Tibial nerve (tissue), 4 donors: ENCODE results near the gene GFPT2. TPM values are rescaled to one million over a fixed set of nuclear protein-coding genes. Genes with fewer than 3 reads are reported as not detected.

Experiments used
- DNase-seq, 2 donors: peaks; one replicate each; pipeline ENCODE4 v3.0.0-alpha.2; 2019; ENCODE audit warnings: low spot score in 2 of 2
- H3K27ac ChIP-seq, 4 donors: fragments of 200-600 bp; sonication (generic) in 3 of 4; one replicate each; pipeline ENCODE4 v1.5.1; 2017 to 2019; ENCODE audit warnings: mild to moderate bottlenecking in 1 of 4
- H3K27me3 ChIP-seq, 2 donors: fragments of 200-600 bp; sonication (generic) in 1 of 2; one replicate each; pipeline versions ENCODE4 v1.5.1 to v1.6.0; 2017 to 2019
- H3K36me3 ChIP-seq, 3 donors: fragments of 200-600 bp; sonication (generic); one replicate each; pipeline ENCODE4 v1.5.1; 2018 to 2019
- H3K4me1 ChIP-seq, 4 donors: fragments of 200-600 bp; sonication (generic) in 3 of 4; one replicate each; pipeline ENCODE4 v1.5.1; 2017 to 2019
- H3K4me3 ChIP-seq, 4 donors: fragments of 200-600 bp; sonication (generic) in 3 of 4; one replicate each; pipeline ENCODE4 v1.5.1; 2017 to 2019; ENCODE audit warnings: mild to moderate bottlenecking in 1 of 4, moderate library complexity in 1 of 4
- H3K9me3 ChIP-seq, 4 donors: fragments of 200-600 bp; sonication (generic) in 3 of 4; one replicate each; pipeline ENCODE4 v1.5.1; 2017 to 2019
- CTCF ChIP-seq, 5 experiments: fragments of 200-600 bp in 3 of 5; fragments of 450-650 bp in 2 of 5; sonication (generic) in 3 of 5; IDR thresholded peaks; one replicate each; pipeline ENCODE4 v1.5.1; 2016 to 2019; ENCODE audit warnings: antibody characterized with exemption in 5 of 5, mild to moderate bottlenecking in 3 of 5, moderate library complexity in 2 of 5
- EP300 ChIP-seq, 2 donors: sonication (generic); formaldehyde crosslinking; IDR thresholded peaks; one replicate each; pipeline ENCODE4 v1.6.1; 2017; ENCODE audit warnings: antibody characterized with exemption in 2 of 2, mild to moderate bottlenecking in 1 of 2
- POLR2A ChIP-seq, 2 donors: fragments of 450-650 bp; IDR thresholded peaks; one replicate each; pipeline ENCODE4 v1.6.1; 2017; ENCODE audit warnings: antibody characterized with exemption in 2 of 2, mild to moderate bottlenecking in 2 of 2, moderate library complexity in 2 of 2
- WGBS, 2 donors: methylation state at CpG; one replicate each; pipeline ENCODE4 v1.1.5; 2018; 5-methylcytosine and 5-hydroxymethylcytosine counted together
- total RNA-seq, 4 donors: library from RNA; depleted of rRNA; stranded (reverse); fragments of >200 nt; gene quantifications; one replicate each; pipeline ENCODE4 v1.1.0, GENCODE V29; 2016

GFPT2 gene
- total RNA-seq, 4 donors from 2014 or later, result 36.1 to 64.5 (median 49.2) TPM

- H3K4me3 ChIP-seq, result no peak overlapping the region
- peaks cover 0 to 10% (median 2%) of the 10 kb centered on the region in 4 donors for H3K4me1 ChIP-seq
- no peak for TF ChIP-seq POLR2A (IDR thresholded peaks at IDR 0.05)
- no peak for TF ChIP-seq CTCF (IDR thresholded peaks at IDR 0.05)
- TF ChIP-seq EP300 (IDR thresholded peaks at IDR 0.05), result no peak
- no peak for DNase-seq
- peaks cover 0 to 4% (median 0%) of the 10 kb centered on the region in 4 donors for H3K9me3 ChIP-seq
- peaks cover 0 to 6% of the 10 kb centered on the region in 2 donors for H3K27me3 ChIP-seq
- 75 to 84% methylated on average over 6 of the region's 6 CpGs for WGBS, 2 donors
- H3K36me3 ChIP-seq, result no peaks in the 10 kb centered on the region
- H3K27ac ChIP-seq, result no peak overlapping the region
These were observed 5.6 kb upstream of the GFPT2 start for GRCh38 chr5:180358694-180359093.

- TF ChIP-seq POLR2A (IDR thresholded peaks at IDR 0.05) (no peak), CTCF (IDR thresholded peaks at IDR 0.05) (no peak), EP300 (IDR thresholded peaks at IDR 0.05) (no peak)
- peaks cover 0 to 14% (median 4%) of the 10 kb centered on the region in 4 donors for H3K4me1 ChIP-seq
- H3K9me3 ChIP-seq, result peaks cover 0 to 4% (median 0%) of the 10 kb centered on the region in 4 donors
- no peak overlapping the region for H3K27ac ChIP-seq
- H3K4me3 ChIP-seq, result no peak overlapping the region
- H3K27me3 ChIP-seq, result peaks cover 0 to 6% of the 10 kb centered on the region in 2 donors
- no peaks in the 10 kb centered on the region for H3K36me3 ChIP-seq
- WGBS, 2 donors, result 88 to 92% methylated on average over 6 of the region's 6 CpGs
- DNase-seq, result no peak
These were observed 5.0 kb upstream of the GFPT2 start for GRCh38 chr5:180358179-180358578.

GRCh38 chr5:180354966-180355365 lies 1.8 kb upstream of the GFPT2 start:
- no peak overlapping the region for H3K4me3 ChIP-seq
- H3K9me3 ChIP-seq, result peaks cover 0 to 4% (median 0%) of the 10 kb centered on the region in 4 donors
- H3K4me1 ChIP-seq, result peaks cover 0 to 41% (median 4%) of the 10 kb centered on the region in 4 donors
- peaks cover 0 to 6% of the 10 kb centered on the region in 2 donors for H3K27me3 ChIP-seq
- H3K27ac ChIP-seq, result no peak overlapping the region
- 83 to 97% methylated on average over 4 to 5 of the region's 5 CpGs for WGBS, 2 donors
- TF ChIP-seq CTCF (IDR thresholded peaks at IDR 0.05) (no peak), EP300 (IDR thresholded peaks at IDR 0.05) (no peak), POLR2A (IDR thresholded peaks at IDR 0.05) (no peak)
- H3K36me3 ChIP-seq, result no peaks in the 10 kb centered on the region
- DNase-seq, result no peak

GRCh38 chr5:180353980-180354452 lies 880 bp upstream of the GFPT2 start:
- no peak for TF ChIP-seq EP300 (IDR thresholded peaks at IDR 0.05)
- TF ChIP-seq CTCF (IDR thresholded peaks at IDR 0.05), result no peak
- TF ChIP-seq POLR2A (IDR thresholded peaks at IDR 0.05), result no peak
- H3K4me3 ChIP-seq, result peak overlapping the region; percentile 57 to 99 (median 76)
- peak overlapping the region in 3 of 4 donors; percentile 41 to 92 (median 69) for H3K27ac ChIP-seq
- H3K4me1 ChIP-seq, result peaks cover 0 to 43% (median 4%) of the 10 kb centered on the region in 4 donors
- DNase-seq, result no peak
- WGBS, 2 donors, result 3 to 5% methylated on average over 22 to 23 of the region's 36 CpGs
- H3K27me3 ChIP-seq, result peaks cover 0 to 6% of the 10 kb centered on the region in 2 donors
- no peaks in the 10 kb centered on the region for H3K36me3 ChIP-seq
- H3K9me3 ChIP-seq, result peaks cover 0 to 4% (median 0%) of the 10 kb centered on the region in 4 donors

GRCh38 chr5:180352116-180353047 lies 754 bp downstream of the GFPT2 start:
- H3K27ac ChIP-seq, result peak overlapping the region; percentile 66 to 92 (median 72)
- peaks cover 0 to 48% (median 4%) of the 10 kb centered on the region in 4 donors for H3K4me1 ChIP-seq
- H3K4me3 ChIP-seq, result peak overlapping the region; percentile 57 to 99 (median 76)
- no peaks in the 10 kb centered on the region for H3K36me3 ChIP-seq
- peak; percentile 41 to 49 for DNase-seq
- WGBS, 2 donors, result 9 to 16% methylated on average over 27 to 70 of the region's 95 CpGs
- H3K27me3 ChIP-seq, result peaks cover 0 to 6% of the 10 kb centered on the region in 2 donors
- H3K9me3 ChIP-seq, result no peaks in the 10 kb centered on the region
- TF ChIP-seq EP300 (IDR thresholded peaks at IDR 0.05) (no peak), CTCF (IDR thresholded peaks at IDR 0.05) (peak in 1 of 5 experiments; percentile 32)
